Measurements from ENCODE around the gene FLII. TPM values are rescaled to one million over a fixed set of nuclear protein-coding genes. Genes with fewer than 3 reads are reported as not detected.

FLII gene
- polyA plus RNA-seq, 1 donor from 2014 or later: 150 TPM

DNA sequence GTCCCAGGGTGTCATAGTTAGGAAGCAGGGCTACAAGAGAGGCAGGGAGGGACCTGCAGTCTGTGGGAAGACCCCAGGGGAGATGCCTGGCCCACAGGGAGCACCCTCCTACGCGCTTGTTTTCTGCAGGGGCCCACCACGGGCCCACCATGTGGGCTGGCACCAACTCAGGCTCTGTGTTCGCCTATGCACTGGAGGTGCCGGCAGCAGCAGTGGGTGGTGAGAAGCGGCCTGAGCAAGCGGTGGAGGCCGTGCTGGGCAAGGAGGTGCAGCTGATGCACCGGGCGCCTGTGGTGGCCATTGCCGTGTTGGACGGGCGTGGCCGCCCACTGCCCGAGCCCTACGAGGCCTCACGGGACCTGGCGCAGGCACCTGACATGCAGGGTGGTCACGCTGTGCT is 18.1 kb downstream of the FLII start:
- H3K36me3 Mint-ChIP-seq: peaks cover 6% of the 10 kb centered on the region

DNA sequence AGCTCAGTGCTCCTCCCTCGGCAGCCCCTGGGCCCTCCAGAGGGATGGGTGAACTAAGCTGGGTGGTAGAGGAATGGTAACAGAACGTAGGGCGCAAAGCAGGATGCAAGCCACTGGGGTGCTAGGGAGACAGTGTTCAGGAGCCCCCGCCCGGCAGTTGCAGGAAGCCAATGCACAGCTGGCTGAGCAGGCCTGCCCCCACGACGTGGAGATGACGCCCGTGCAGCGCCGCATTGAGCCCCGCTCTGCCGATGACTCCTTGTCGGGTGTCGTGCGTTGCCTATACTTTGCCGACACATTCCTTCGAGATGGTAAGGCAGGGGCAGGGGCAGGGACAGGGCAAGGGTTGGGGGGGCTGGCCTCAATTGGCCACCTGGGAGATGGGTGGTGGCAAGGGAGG is 20.2 kb downstream of the FLII start:
- no peaks in the 10 kb centered on the region for H3K9me3 Mint-ChIP-seq
- no peaks in the 10 kb centered on the region for H3K4me1 Mint-ChIP-seq
- no peaks in the 10 kb centered on the region for H3K27me3 Mint-ChIP-seq
- peaks cover 6% of the 10 kb centered on the region for H3K36me3 Mint-ChIP-seq
- H3K27ac Mint-ChIP-seq: peak overlapping the region in 1 of 3 donors; percentile 57
- no peak overlapping the region for H3K4me3 Mint-ChIP-seq

More for the DNA sequence above, 18.1 kb downstream of the FLII start:
- Mint-ChIP-seq H3K9me3 (no peaks in the 10 kb centered on the region), H3K27me3 (no peaks in the 10 kb centered on the region), H3K27ac (no peak overlapping the region), H3K4me1 (no peaks in the 10 kb centered on the region), H3K4me3 (no peak overlapping the region)

DNA sequence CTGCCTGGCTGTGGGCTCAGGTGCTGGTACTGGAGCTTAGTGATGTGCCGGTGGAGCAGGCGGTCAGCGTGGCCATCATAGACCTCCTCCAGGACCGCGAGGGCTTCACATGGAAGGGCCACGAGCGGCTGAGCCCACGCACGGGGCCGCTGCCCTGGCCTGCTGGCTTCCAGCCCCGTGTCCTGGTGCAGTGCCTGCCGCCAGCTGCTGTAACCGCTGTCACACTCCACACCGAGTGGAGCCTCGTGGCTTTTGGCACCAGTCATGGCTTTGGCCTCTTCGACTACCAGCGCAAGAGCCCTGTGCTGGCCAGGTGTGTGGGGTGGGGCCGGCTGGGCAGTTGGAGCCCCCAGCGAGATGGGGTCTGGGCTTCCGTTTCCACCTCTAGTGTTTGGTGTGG is 21.1 kb downstream of the FLII start:
- Mint-ChIP-seq H3K27me3 (no peaks in the 10 kb centered on the region), H3K4me1 (no peaks in the 10 kb centered on the region), H3K4me3 (no peak overlapping the region), H3K36me3 (peaks cover 6% of the 10 kb centered on the region), H3K9me3 (no peaks in the 10 kb centered on the region), H3K27ac (no peak overlapping the region)

DNA sequence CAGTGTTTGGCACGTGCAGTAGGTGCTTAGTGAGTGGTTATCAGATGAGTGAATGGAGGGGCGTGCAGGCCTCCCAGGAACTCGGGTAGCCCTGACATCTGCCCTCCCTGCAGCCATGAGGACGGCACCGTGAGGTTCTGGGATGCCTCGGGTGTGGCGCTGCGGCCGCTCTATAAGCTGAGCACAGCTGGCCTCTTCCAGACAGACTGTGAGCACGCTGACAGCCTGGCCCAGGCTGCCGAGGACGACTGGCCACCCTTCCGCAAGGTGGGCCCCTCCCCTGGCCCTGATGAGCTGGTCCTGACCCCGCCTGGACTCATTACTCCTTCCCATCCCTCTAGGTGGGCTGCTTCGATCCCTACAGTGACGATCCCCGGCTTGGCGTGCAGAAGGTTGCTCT is 22.0 kb downstream of the FLII start:
- H3K27ac Mint-ChIP-seq: peak overlapping the region in 1 of 3 donors; percentile 46
- no peaks in the 10 kb centered on the region for H3K27me3 Mint-ChIP-seq
- no peak overlapping the region for H3K4me3 Mint-ChIP-seq
- peaks cover 6% of the 10 kb centered on the region for H3K36me3 Mint-ChIP-seq
- no peaks in the 10 kb centered on the region for H3K9me3 Mint-ChIP-seq
- no peaks in the 10 kb centered on the region for H3K4me1 Mint-ChIP-seq

DNA sequence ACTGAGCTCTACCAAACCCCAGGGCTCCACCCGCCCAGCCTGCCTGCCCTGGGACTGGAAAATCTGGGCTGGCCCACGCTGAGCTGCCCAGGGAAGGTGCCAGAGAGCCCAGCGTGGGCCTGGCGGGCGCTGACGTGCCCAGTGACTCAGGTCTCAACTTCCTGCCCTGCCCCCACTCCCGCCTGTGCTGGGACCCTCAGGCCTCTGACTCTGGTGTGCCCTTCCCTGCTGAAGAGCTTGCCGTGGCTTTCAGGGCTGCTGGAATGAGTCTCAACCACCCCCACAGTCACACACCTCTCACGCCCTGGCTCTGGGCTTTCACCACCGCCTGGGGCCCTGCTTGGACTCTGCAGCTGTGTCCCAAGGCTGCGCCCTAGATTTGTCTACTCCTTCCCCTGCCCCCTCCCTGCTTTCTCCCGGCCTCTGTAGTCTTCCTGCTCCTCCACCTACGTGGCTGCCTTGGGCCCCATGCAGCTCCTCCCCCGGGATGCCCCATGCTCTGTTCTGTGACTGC is 22.7 kb downstream of the FLII start:
- no peak overlapping the region for H3K27ac Mint-ChIP-seq
- H3K27me3 Mint-ChIP-seq: no peaks in the 10 kb centered on the region
- peaks cover 6% of the 10 kb centered on the region for H3K36me3 Mint-ChIP-seq
- H3K4me1 Mint-ChIP-seq: no peaks in the 10 kb centered on the region
- H3K9me3 Mint-ChIP-seq: no peaks in the 10 kb centered on the region
- no peak overlapping the region for H3K4me3 Mint-ChIP-seq

DNA sequence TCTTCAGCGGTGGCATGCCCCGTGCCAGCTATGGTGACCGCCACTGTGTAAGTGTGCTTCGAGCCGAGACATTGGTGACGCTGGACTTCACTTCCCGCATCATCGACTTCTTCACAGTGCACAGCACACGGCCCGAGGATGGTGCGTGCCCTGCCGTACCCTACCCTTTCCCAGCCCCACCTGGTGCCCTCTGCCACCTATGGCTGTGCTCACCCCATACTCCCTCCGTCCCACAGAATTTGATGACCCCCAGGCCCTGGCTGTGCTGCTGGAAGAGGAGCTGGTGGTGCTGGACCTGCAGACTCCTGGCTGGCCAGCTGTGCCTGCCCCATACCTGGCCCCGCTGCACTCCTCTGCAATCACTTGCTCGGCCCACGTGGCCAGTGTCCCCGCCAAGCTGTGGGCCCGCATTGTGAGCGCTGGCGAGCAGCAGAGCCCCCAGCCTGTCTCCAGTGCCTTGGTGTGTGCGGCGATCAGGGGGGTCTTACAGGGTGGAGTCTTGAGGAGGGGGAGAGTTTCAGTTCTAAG is 23.6 kb downstream of the FLII start:
- H3K4me1 Mint-ChIP-seq: no peaks in the 10 kb centered on the region
- no peak overlapping the region for H3K4me3 Mint-ChIP-seq
- H3K27me3 Mint-ChIP-seq: no peaks in the 10 kb centered on the region
- H3K27ac Mint-ChIP-seq: peak overlapping the region in 1 of 3 donors; percentile 64
- H3K36me3 Mint-ChIP-seq: peaks cover 4% of the 10 kb centered on the region
- H3K9me3 Mint-ChIP-seq: no peaks in the 10 kb centered on the region

DNA sequence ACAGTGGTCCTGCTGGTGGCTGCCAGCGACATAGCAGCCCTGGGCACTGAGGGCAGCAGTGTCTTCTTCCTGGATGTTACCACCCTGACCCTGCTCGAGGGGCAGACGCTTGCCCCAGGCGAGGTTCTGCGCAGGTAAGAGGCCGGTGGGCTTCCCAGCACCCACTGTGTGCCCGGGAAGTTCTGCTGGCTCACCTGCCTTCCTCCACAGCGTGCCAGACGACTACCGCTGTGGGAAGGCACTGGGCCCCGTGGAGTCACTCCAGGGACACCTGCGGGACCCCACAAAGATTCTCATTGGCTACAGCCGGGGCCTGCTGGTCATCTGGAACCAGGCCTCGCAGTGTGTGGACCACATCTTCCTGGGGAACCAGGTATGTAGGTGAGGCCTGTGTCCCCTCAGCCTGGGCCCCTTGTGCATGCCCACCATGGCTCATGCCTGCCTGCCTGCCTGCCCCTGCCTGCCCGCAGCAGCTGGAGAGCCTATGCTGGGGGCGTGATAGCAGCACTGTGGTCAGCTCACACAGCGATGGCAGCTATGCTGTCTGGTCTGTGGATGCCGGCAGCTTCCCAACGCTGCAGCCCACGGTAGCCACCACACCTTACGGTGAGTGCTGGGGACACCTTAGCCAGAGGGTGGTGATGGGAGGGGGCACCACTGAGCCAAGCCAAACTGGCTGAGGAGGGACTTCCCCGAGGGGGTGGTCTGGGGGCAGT is 24.6 kb downstream of the FLII start:
- H3K4me3 Mint-ChIP-seq: no peak overlapping the region
- peaks cover 4% of the 10 kb centered on the region for H3K36me3 Mint-ChIP-seq
- H3K9me3 Mint-ChIP-seq: no peaks in the 10 kb centered on the region
- no peaks in the 10 kb centered on the region for H3K27me3 Mint-ChIP-seq
- H3K27ac Mint-ChIP-seq: no peak overlapping the region
- H3K4me1 Mint-ChIP-seq: no peaks in the 10 kb centered on the region

DNA sequence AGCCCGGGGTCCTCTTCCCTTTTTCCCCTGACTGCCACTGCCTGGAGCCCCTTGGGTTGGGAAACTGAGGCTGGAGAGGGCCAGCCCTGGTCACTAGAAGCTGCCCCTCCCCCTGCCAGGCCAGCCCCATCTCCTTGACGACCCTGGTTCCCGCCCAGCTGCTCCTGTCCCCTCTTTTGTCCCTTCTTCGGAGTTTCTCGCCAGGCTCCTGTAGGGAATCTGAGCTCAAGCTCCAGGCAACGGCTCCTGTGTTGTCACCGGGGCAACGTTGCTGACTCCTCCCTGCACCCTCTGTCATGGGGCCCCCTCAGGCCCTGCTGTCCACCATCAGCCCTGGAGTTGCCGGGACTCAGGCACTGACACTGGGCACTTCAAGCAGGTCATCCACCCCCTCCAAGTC is 27.4 kb downstream of the FLII start:
- peaks cover 0 to 7% (median 5%) of the 10 kb centered on the region in 3 donors for H3K4me1 Mint-ChIP-seq
- no peaks in the 10 kb centered on the region for H3K36me3 Mint-ChIP-seq

DNA sequence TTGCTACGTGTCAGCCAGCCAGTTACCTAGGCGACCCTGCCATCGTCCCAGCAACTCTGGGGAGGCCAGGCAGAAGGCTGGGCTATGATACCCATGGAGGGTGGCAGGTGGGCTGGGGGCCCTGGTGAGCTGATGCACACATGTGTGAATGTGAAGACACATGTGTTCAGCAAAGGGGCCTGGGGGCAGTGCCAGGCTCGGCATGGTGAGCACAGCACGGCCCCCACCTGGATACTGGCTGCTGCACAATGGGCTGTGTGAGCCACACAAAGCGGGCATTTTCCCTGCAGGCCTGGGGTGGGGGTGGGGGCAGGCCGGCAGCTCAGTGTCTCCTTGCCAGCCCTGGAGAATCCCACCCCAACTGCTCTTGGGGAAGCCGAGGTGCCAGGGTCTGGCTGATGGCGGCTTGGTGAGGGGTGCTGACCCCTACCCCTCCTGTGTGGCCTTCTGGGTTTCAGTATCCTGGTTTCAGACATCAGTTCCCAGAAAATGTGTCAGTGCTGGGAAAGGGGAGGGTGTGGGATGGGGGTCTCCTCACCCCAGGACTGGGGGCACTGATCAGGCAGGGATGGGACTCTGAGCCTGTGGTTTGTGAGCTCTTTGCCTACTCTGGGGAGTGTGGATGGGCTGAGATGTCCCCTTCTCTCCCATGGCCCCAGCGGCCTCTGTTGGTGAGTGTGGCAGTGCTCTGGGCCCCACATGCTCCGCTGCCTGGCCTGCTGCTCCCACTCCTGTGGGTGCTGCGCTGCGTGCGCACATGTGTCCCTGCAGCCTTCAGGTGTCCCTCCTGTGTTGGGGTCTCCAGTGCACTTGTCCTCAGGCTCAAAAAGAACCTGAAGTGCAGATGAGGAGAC is 28.0 kb downstream of the FLII start:
- H3K27me3 Mint-ChIP-seq: no peaks in the 10 kb centered on the region
- no peak overlapping the region for H3K27ac Mint-ChIP-seq
- no peaks in the 10 kb centered on the region for H3K9me3 Mint-ChIP-seq
- H3K4me3 Mint-ChIP-seq: peak overlapping the region in 1 of 4 donors; percentile 63
- peaks cover 0 to 10% (median 8%) of the 10 kb centered on the region in 3 donors for H3K4me1 Mint-ChIP-seq
- H3K36me3 Mint-ChIP-seq: no peaks in the 10 kb centered on the region

More for the DNA sequence above, 27.4 kb downstream of the FLII start:
- H3K9me3 Mint-ChIP-seq: no peaks in the 10 kb centered on the region
- no peak overlapping the region for H3K27ac Mint-ChIP-seq
- H3K27me3 Mint-ChIP-seq: no peaks in the 10 kb centered on the region
- peak overlapping the region in 1 of 4 donors; percentile 43 for H3K4me3 Mint-ChIP-seq

DNA sequence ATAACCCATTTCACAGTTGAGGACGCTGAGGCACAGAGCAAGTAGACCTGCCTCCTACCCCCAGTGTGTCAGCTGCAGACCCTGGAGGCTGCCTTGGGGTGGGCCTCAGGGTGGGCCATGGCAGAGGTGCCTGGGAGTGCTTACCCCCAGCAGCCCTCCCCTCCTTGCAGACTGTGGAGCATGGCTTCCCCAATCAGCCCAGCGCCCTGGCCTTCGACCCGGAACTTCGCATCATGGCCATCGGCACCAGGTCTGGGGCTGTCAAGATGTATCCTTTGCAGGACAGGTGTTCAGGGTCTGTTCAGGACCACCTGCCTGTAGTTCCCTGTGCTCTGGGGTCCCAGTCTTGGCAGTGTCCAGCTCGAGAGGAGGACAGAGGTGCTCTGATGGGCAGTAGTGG is 28.8 kb downstream of the FLII start:
- H3K36me3 Mint-ChIP-seq: no peaks in the 10 kb centered on the region
- no peaks in the 10 kb centered on the region for H3K9me3 Mint-ChIP-seq
- no peak overlapping the region for H3K4me3 Mint-ChIP-seq
- H3K4me1 Mint-ChIP-seq: peaks cover 0 to 10% (median 10%) of the 10 kb centered on the region in 3 donors
- H3K27ac Mint-ChIP-seq: no peak overlapping the region
- H3K27me3 Mint-ChIP-seq: no peaks in the 10 kb centered on the region

DNA sequence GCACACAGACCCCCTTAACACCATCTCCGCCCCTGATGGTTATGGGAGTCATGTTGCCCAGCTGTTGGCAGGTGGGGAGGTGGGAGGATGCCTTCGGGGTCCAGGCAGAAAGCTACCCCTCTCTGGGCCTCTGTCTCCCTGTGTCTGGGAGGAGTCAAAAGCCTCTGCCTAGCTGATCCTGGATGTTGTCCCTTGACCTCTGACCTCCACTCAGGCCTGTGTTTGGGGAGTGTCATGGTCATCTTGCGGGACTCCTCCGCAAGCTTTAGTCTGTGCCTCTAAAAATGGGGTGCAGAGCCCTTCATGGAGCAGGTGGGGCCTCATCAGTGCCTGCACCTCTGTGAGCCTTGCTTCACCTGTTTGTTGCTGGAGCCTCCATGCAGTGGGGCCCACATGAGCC is 29.3 kb downstream of the FLII start:
- H3K4me1 Mint-ChIP-seq: peaks cover 0 to 10% (median 10%) of the 10 kb centered on the region in 3 donors
- H3K27ac Mint-ChIP-seq: no peak overlapping the region
- H3K36me3 Mint-ChIP-seq: no peaks in the 10 kb centered on the region

DNA sequence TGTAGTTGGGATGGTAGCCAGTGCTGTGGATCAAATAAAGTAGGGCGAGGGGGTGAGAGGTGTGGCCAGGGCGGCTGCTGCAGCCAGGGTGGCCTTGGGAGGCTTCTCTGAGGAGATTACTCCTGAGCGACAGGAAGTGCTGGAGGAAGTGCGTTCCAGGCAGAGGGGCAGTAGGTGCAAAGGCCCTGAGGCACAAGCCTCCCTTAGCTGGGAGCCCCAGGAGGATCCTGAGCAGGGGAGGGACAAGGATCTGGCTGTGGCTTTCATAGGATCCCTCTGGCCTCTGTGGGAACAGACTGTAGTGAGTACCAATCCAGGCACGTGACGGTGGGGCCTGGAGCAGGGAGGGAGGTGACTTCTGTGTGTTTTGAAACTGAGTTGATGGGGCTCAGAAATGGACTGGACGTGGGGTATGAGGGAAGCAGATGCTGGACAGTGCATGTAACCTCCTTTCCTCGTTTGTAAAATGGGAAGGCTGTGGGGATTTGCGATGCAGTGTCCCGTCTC is 30.3 kb downstream of the FLII start:
- H3K4me3 Mint-ChIP-seq: peak overlapping the region in 1 of 4 donors; percentile 49
- H3K27ac Mint-ChIP-seq: no peak overlapping the region

More for the DNA sequence above, 29.3 kb downstream of the FLII start:
- no peaks in the 10 kb centered on the region for H3K27me3 Mint-ChIP-seq
- H3K4me3 Mint-ChIP-seq: no peak overlapping the region
- no peaks in the 10 kb centered on the region for H3K9me3 Mint-ChIP-seq

DNA sequence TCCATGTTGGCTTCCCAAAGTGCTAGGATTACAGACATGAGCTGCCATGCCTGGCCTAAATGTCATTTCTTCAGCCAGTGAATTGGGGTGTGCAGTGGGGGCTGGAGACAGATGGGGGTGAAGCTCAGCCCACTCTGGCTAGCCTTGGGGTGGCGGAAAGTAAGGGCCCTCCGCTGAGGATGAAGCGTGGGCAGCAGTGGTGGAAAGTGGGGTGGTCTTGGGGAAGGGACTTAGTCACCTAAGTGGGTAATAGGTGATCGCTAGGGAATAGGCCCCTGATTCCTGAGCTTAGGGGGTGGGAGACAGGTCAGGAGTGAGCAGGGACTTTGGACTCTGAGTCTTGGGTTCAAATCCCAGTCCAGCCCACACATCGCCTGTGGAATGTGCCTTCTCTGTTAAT is 30.9 kb downstream of the FLII start:
- H3K4me1 Mint-ChIP-seq: peaks cover 0 to 10% (median 10%) of the 10 kb centered on the region in 3 donors
- H3K9me3 Mint-ChIP-seq: no peaks in the 10 kb centered on the region
- no peak overlapping the region for H3K27ac Mint-ChIP-seq
- H3K36me3 Mint-ChIP-seq: no peaks in the 10 kb centered on the region
- peak overlapping the region in 2 of 4 donors; percentile 49 to 85 for H3K4me3 Mint-ChIP-seq
- H3K27me3 Mint-ChIP-seq: no peaks in the 10 kb centered on the region

More for the DNA sequence above, 30.3 kb downstream of the FLII start:
- no peaks in the 10 kb centered on the region for H3K36me3 Mint-ChIP-seq
- H3K9me3 Mint-ChIP-seq: no peaks in the 10 kb centered on the region
- H3K4me1 Mint-ChIP-seq: peaks cover 0 to 10% (median 10%) of the 10 kb centered on the region in 3 donors
- no peaks in the 10 kb centered on the region for H3K27me3 Mint-ChIP-seq

DNA sequence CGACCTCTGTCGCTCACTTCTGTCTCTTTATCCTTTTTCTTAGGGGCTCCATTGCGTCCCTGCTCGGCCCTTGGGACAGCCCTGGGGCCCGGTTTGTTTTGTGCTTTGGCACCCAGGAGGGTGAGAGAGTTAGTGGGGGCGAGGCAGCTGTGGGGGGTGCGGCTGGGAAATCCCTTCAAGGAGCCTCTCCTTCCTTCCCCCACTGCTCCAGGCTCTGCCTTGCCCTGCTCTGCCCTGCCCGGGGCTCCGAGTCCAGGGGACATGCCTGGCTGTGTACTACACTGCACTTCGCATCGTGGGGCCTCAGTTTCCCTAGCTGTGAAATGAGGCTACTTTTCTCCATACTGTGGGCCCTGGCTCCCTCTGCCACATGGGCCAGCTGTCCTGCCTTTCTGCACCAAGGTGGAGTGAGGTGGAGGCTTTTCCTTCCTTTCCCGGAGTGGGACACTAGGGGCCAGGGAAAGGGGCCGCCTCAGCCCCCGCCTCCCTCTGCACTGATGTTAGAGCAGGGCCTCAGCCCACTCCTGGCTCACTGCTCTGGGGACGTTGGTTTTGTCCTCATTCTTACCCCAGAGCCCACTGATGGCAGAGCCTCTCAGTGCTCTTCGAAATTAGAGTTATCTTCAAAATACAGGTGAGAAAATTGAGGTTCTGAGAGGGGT is 32.1 kb downstream of the FLII start:
- Mint-ChIP-seq H3K27me3 (no peaks in the 10 kb centered on the region), H3K4me1 (peaks cover 0 to 10% (median 10%) of the 10 kb centered on the region in 3 donors), H3K9me3 (no peaks in the 10 kb centered on the region), H3K36me3 (no peaks in the 10 kb centered on the region), H3K4me3 (peak overlapping the region; percentile 75 to 96 (median 94)), H3K27ac (peak overlapping the region; percentile 56 to 89 (median 80))

All from IgD-negative memory B cell (primary cell).